Activated naive CD4-positive, alpha-beta T cell treated with anti-CD3 and anti-CD28 coated beads, Interleukin-2, amount 50 U/mL, for 72 hours (primary cell): ENCODE data around the gene GADD45GIP1. TPM values are rescaled to one million over a fixed set of nuclear protein-coding genes. Genes with fewer than 3 reads are reported as not detected.

ENCODE experiments used
- ATAC-seq, 2 donors: fragments of 150-1000 bp; cut with Tn5 transposase; 2 replicates each; pipeline ENCODE4 v1.10.0; 2021; ENCODE audit warnings: mild to moderate bottlenecking in 2 of 2, moderate library complexity in 2 of 2
- DNase-seq, 2 donors: peaks; one replicate each; pipeline ENCODE4 v3.0.0; 2021 to 2022; ENCODE audit warnings: low spot score in 2 of 2
- H3K27ac Mint-ChIP-seq, 2 donors: one replicate each; pipeline ENCODE4 v1.8.0; 2022; ENCODE audit warnings: mild to moderate bottlenecking in 2 of 2, mixed read lengths in 2 of 2
- H3K36me3 Mint-ChIP-seq, 2 donors: one replicate each; pipeline ENCODE4 v1.8.0; 2022; ENCODE audit warnings: mixed read lengths in 2 of 2
- H3K9me3 Mint-ChIP-seq, 2 donors: one replicate each; pipeline ENCODE4 v1.8.0; 2022; ENCODE audit warnings: mixed read lengths in 2 of 2
- total RNA-seq, 2 donors: library from RNA; stranded (reverse); gene quantifications; one replicate each; pipeline ENCODE4 v1.2.3, GENCODE V29; 2022

Gene GADD45GIP1
- total RNA-seq, 2 donors from 2014 or later, result 7.7 to 26.7 TPM

DNA sequence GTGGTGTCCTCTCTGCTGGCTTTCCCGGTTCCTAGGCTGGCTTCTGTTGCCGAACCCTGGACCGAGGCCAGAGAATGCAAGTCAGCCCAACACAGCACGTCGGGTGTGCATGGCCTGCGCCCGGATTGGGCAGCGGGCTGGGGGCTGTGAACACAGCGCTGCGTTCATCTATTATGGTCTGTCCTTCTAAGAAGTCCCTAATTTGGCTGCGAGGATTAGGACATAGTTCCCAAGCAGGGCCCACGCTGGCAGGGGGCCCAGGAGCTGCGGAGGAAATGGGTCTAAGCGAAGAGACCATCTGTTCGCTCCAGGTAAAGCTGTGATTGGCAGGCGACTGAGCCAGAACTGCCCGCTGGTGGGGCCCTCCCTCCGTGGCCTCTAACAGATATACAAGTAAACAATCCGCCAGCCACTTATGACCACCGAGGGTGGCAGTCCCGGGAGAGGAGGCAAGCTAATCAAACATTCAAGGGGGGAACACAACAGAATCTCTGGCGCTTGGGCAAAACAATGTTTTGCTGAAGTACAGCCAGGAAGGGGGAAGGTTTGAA lies 43.9 kb downstream of the GADD45GIP1 start:
- Mint-ChIP-seq H3K9me3 (no peaks in the 10 kb centered on the region), H3K36me3 (no peaks in the 10 kb centered on the region), H3K27ac (no peak overlapping the region)
- ATAC-seq (no peak), DNase-seq (no peak)

DNA sequence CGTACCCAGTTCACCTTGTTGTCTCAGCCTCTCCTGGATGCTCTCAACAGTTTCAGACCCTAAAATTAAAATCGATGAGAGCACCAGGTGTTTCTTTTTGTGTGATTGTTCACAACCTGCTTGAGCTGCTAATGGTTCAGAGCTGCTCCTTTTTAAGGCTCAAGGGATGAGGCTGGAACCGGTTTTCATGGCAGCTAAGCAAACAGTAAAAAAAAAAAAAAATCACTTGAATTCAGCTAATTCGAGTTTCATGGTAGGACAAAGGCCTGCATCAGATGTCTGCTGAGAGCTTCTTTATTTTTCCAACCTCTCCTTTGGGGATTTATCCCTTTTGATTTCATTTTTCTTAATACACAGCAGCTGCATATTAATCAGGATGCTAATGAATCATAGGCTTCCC lies 44.5 kb downstream of the GADD45GIP1 start:
- no peaks in the 10 kb centered on the region for H3K9me3 Mint-ChIP-seq
- ATAC-seq, result no peak
- DNase-seq, result no peak
- H3K27ac Mint-ChIP-seq, result no peak overlapping the region
- no peaks in the 10 kb centered on the region for H3K36me3 Mint-ChIP-seq

DNA sequence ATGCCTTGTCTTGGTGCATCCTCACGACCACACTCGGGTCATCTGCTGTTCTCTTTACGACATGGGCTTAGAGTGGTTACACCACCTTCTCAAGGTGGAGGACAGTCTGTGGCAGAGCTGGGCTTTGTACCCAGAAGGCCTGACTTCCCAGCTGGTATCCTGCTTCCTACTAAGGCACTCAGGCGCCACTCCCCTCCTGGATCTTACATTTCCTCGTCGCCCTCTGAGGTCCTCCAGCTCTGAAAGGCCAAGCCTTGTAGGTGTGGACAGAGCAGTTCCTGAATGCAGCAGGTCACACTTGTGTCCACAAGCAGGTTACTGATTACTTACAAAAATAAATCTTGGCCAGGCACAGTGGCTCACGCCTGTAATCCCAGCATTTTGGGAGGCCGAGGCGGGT lies 49.9 kb downstream of the GADD45GIP1 start:
- Mint-ChIP-seq H3K9me3 (no peaks in the 10 kb centered on the region), H3K36me3 (no peaks in the 10 kb centered on the region), H3K27ac (peak overlapping the region in 1 of 2 donors; percentile 22)
- ATAC-seq, result no peak
- DNase-seq, result no peak

Other genes with a start within 250 kb of the GADD45GIP1 start
- 100 to 1,000 TPM in 1 of 2 donors, 10 to 100 TPM in 1; 89.6 to 100 TPM for gene TNPO2, start 233.3 kb downstream of the GADD45GIP1 start, total RNA-seq
- 100 to 1,000 TPM; 122 to 167 TPM for gene TRIR, start 222.5 kb downstream of the GADD45GIP1 start, total RNA-seq
- gene GET3, start 219.7 kb downstream of the GADD45GIP1 start, total RNA-seq, result 10 to 100 TPM; 46.4 to 56.9 TPM
- not detected for gene BEST2, start 205.4 kb downstream of the GADD45GIP1 start, total RNA-seq
- 10 to 100 TPM; 37.9 to 41.5 TPM for gene HOOK2, start 181.7 kb downstream of the GADD45GIP1 start, total RNA-seq
- gene JUNB, start 165.7 kb downstream of the GADD45GIP1 start, total RNA-seq, result 100 to 1,000 TPM; 400 to 402 TPM
- gene PRDX2, start 155.4 kb downstream of the GADD45GIP1 start, total RNA-seq, result 100 to 1,000 TPM; 317 to 357 TPM
- 10 to 100 TPM; 39.4 to 42.7 TPM for gene THSD8, start 155.2 kb downstream of the GADD45GIP1 start, total RNA-seq
- gene RNASEH2A, start 150.6 kb downstream of the GADD45GIP1 start, total RNA-seq, result 10 to 100 TPM; 37.0 to 41.4 TPM
- not detected for gene RTBDN, start 122.6 kb downstream of the GADD45GIP1 start, total RNA-seq
- 1 to 10 TPM in 1 of 2 donors, under 1 TPM in 1; 0.77 to 4.6 TPM for gene MAST1, start 118.7 kb downstream of the GADD45GIP1 start, total RNA-seq
- 10 to 100 TPM; 26.0 to 31.6 TPM for gene DNASE2, start 75.8 kb downstream of the GADD45GIP1 start, total RNA-seq
- under 1 TPM; 0.46 to 0.54 TPM for gene KLF1, start 70.0 kb downstream of the GADD45GIP1 start, total RNA-seq
- 10 to 100 TPM; 41.8 to 48.9 TPM for gene GCDH, start 66.1 kb downstream of the GADD45GIP1 start, total RNA-seq
- 1 to 10 TPM; 2.2 to 4.8 TPM for gene SYCE2, start 37.9 kb downstream of the GADD45GIP1 start, total RNA-seq
- 100 to 1,000 TPM in 1 of 2 donors, 10 to 100 TPM in 1; 89.2 to 116 TPM for gene FARSA, start 23.5 kb downstream of the GADD45GIP1 start, total RNA-seq
- gene CALR, start 18.6 kb downstream of the GADD45GIP1 start, total RNA-seq, result 100 to 1,000 TPM; 505 to 624 TPM
- gene RAD23A, start 11.4 kb downstream of the GADD45GIP1 start, total RNA-seq, result 100 to 1,000 TPM; 146 to 207 TPM
- 1 to 10 TPM in 1 of 2 donors, under 1 TPM in 1; 0.31 to 1.3 TPM for gene DAND5, start 12.4 kb upstream of the GADD45GIP1 start, total RNA-seq
- gene NFIX, start 38.3 kb upstream of the GADD45GIP1 start, total RNA-seq, result 1 to 10 TPM; 1.8 to 5.4 TPM
- gene LYL1, start 145.6 kb upstream of the GADD45GIP1 start, total RNA-seq, result 1 to 10 TPM in 1 of 2 donors, under 1 TPM in 1; 0.71 to 3.2 TPM
- gene TRMT1, start 159.5 kb upstream of the GADD45GIP1 start, total RNA-seq, result 10 to 100 TPM; 65.5 to 82.4 TPM
- gene NACC1, start 161.0 kb upstream of the GADD45GIP1 start, total RNA-seq, result 10 to 100 TPM; 56.0 to 67.0 TPM
- 10 to 100 TPM; 67.2 to 77.1 TPM for gene STX10, start 193.2 kb upstream of the GADD45GIP1 start, total RNA-seq
- gene IER2, start 193.2 kb upstream of the GADD45GIP1 start, total RNA-seq, result 100 to 1,000 TPM; 111 to 174 TPM